Astrocyte of the spinal cord (primary cell): ENCODE measurements around the gene FBLIM1.

Experiments
- DNase-seq: peaks from one replicate; pipeline ENCODE4 v3.0.0; 2011; ENCODE audit warnings: low read depth, low spot score
- H3K4me3 ChIP-seq: 2 replicates; pipeline ENCODE4 v1.5.1; 2011; ENCODE audit warnings: low read depth, mild to moderate bottlenecking, low read length, moderate library complexity
- CTCF ChIP-seq: IDR thresholded peaks from 2 replicates; pipeline ENCODE4 v1.5.1; 2012; ENCODE audit warnings: low read depth, mild to moderate bottlenecking, low read length, inconsistent platforms
- in situ Hi-C: cut with HindIII; loops from 2 replicates; pipeline ENCODE4 v1.10.0; 2017; ENCODE audit warnings: low sequenced_read_pairs

FBLIM1 gene

GRCh38 chr1:15797614-15798390 is 39.2 kb downstream of the FBLIM1 start:
- H3K4me3 ChIP-seq = no peak overlapping the region
- in situ Hi-C loops = no loop called here
- DNase-seq = no peak
- no peak for TF ChIP-seq CTCF

GRCh38 chr1:15799004-15799867 is 40.6 kb downstream of the FBLIM1 start:
- no peak overlapping the region for H3K4me3 ChIP-seq
- DNase-seq = peak; percentile 95
- no peak for TF ChIP-seq CTCF
- in situ Hi-C loops = no loop called here

GRCh38 chr1:15799928-15800835 is 41.6 kb downstream of the FBLIM1 start:
- peak; percentile 29 for DNase-seq
- in situ Hi-C loops = no loop called here
- TF ChIP-seq CTCF = no peak
- no peak overlapping the region for H3K4me3 ChIP-seq

- no peak overlapping the region for H3K4me3 ChIP-seq
- DNase-seq = peak; percentile 52
- in situ Hi-C loops = no loop called here
- TF ChIP-seq CTCF = no peak
Measured at GRCh38 chr1:15802234-15802965, 43.8 kb downstream of the FBLIM1 start.

- peak; percentile 36 for DNase-seq
- in situ Hi-C loops = no loop called here
- no peak overlapping the region for H3K4me3 ChIP-seq
- peak; percentile 45 for TF ChIP-seq CTCF
Measured at GRCh38 chr1:15803380-15803779, 44.8 kb downstream of the FBLIM1 start.
